BJ (cell line): ENCODE measurements around the gene MCRS1. TPM values are rescaled to one million over a fixed set of nuclear protein-coding genes. Genes with fewer than 3 reads are reported as not detected.

Source experiments
- CTCF ChIA-PET: fragments of 350-600 bp; formaldehyde crosslinking; extraction: SDS; loops from one replicate; lab custom pipeline; 2021; ENCODE audit warnings: antibody characterized with exemption, inconsistent platforms; lab: Yijun Ruan, JAX
- POLR2A ChIA-PET: fragments of 300-600 bp; sonication (Branson Sonifier 250); formaldehyde crosslinking; extraction: SDS; loops from one replicate; lab custom pipeline; 2021; ENCODE audit warnings: antibody characterized with exemption; lab: Charles Lee
- DNase-seq: peaks from one replicate; pipeline ENCODE4 v3.0.0-alpha.2; 2011; ENCODE audit warnings: low read depth
- H3K27me3 ChIP-seq: 2 replicates; pipeline ENCODE4 v1.6.0; 2011; ENCODE audit warnings: low read length; ENCODE audit not compliant: control insufficient read depth, insufficient read depth
- H3K36me3 ChIP-seq: 2 replicates; pipeline ENCODE4 v1.5.1; 2011; ENCODE audit warnings: low read length; ENCODE audit not compliant: control insufficient read depth, insufficient read depth
- H3K4me3 ChIP-seq: 2 replicates; pipeline ENCODE4 v1.5.1; 2011; ENCODE audit warnings: low read depth, mild to moderate bottlenecking, control low read depth, low read length
- polyA plus RNA-seq: library from polyadenylated mRNA; depleted of rRNA; stranded (reverse); fragments of >200 nt; gene quantifications from 2 replicates; pipeline ENCODE4 v1.2.3, GENCODE V29; 2011
- TF ChIP-seq, protein P1 (sequence below): IDR thresholded peaks from 2 replicates; pipeline ENCODE4 v1.5.1; 2011; ENCODE audit warnings: low read depth, mild to moderate bottlenecking, control low read depth, inconsistent platforms, low read length, moderate library complexity; ENCODE audit not compliant: insufficient read depth

The MCRS1 gene
- polyA plus RNA-seq, 1 experiment: 96.0 TPM

DNA sequence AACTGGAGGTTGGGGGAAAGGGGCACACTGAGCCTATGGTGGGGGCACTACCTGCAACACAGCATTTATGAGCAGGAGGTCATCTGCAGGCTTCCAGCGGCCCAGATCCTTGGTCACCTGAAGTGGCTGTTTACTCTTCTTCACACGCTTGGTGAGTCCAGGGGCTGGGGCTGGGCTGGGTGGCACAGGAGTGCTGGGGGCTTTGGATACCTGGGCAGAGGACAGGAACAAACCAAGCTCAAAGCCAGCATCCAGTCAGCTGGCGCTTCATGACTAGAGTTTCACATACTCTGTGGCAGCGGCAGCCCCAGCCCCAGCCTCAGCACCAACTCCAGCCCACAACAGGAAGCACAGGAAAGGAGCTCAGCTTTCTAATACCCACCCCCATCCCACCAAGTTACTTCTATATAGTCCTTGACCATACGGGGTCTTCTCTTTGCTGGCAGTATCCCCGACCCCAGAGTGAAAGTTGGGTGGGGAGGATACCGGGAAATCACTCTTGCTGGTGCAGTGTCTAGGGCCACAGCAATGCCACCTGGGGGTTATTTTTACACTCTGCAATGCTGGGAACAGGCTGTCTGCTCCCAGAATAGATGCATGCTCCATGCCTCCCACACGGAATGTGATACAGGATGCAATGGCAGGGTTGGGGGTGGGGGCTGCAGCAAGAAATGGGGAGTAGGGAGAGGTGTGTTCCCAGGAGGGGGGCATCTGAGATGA is 3.1 kb downstream of the MCRS1 start:
- ChIA-PET CTCF (interaction anchor here (1.3 to 2.3 kb wide), 3 partner anchors 12 to 217 kb away, joined by 3 to 6 read pairs (median 5); no protein-coding TSS in a partner anchor), POLR2A (interaction anchor here (0.6 kb wide), 1 partner anchor 48 kb away, joined by 4 read pairs; no protein-coding TSS in a partner anchor)
- Histone ChIP-seq H3K36me3 (peaks cover 32% of the 10 kb centered on the region), H3K27me3 (no peaks in the 10 kb centered on the region), H3K4me3 (no peak overlapping the region)
- TF ChIP-seq, protein P1, sequence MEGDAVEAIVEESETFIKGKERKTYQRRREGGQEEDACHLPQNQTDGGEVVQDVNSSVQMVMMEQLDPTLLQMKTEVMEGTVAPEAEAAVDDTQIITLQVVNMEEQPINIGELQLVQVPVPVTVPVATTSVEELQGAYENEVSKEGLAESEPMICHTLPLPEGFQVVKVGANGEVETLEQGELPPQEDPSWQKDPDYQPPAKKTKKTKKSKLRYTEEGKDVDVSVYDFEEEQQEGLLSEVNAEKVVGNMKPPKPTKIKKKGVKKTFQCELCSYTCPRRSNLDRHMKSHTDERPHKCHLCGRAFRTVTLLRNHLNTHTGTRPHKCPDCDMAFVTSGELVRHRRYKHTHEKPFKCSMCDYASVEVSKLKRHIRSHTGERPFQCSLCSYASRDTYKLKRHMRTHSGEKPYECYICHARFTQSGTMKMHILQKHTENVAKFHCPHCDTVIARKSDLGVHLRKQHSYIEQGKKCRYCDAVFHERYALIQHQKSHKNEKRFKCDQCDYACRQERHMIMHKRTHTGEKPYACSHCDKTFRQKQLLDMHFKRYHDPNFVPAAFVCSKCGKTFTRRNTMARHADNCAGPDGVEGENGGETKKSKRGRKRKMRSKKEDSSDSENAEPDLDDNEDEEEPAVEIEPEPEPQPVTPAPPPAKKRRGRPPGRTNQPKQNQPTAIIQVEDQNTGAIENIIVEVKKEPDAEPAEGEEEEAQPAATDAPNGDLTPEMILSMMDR: no peak
- no peak for DNase-seq

DNA sequence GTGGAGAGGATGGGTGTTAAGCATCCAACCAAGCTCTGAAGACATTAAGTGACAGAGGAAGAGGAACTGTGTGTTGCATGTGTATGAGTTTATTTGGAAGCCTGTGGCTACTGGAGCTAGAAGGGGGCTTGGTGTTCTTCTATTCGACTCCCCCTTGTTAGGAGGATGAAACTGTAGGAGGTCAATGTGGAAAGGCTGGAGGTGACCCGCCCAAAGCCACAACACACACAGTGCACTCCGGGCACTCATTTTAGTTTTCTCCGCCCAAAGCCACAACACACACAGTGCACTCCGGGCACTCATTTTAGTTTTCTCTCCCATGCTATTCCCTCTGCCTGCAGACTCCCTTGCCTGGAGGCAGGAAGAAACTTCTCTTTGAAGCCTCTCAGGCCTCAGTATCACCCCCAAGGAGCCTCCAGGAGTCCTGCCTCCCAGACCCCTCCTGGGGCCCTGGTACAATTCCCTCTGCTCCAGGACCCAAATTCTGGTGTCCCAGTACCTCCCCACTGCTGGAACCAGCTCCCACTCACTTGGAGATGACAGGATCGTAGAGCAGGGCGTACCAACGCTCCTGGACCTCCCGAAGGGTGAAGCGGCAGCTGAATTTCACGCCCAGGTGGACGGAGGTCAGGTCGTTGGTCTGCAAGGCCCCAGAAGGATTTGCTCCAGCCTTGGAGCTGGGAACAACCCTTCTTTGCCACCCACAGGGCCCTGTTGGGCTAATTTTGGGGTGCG is 3.8 kb downstream of the MCRS1 start:
- peaks cover 38% of the 10 kb centered on the region for H3K36me3 ChIP-seq
- POLR2A ChIA-PET: interaction anchor here (0.6 kb wide), 1 partner anchor 47 kb away, joined by 4 read pairs; no protein-coding TSS in a partner anchor
- H3K27me3 ChIP-seq: no peaks in the 10 kb centered on the region
- DNase-seq: no peak
- TF ChIP-seq, protein P1: no peak
- H3K4me3 ChIP-seq: no peak overlapping the region
- CTCF ChIA-PET: interaction anchor here (1.3 to 2.3 kb wide), 2 partner anchors 17 to 217 kb away, joined by 5 to 6 read pairs; no protein-coding TSS in a partner anchor

GRCh38 chr12:49562831-49563230 is 5.1 kb downstream of the MCRS1 start:
- DNase-seq: no peak
- Histone ChIP-seq H3K4me3 (no peak overlapping the region), H3K36me3 (peaks cover 44% of the 10 kb centered on the region), H3K27me3 (no peaks in the 10 kb centered on the region)
- POLR2A ChIA-PET: no interaction called here
- TF ChIP-seq, protein P1: no peak
- CTCF ChIA-PET: interaction anchor here (0.8 kb wide), 1 partner anchor 205 kb away, joined by 3 read pairs; no protein-coding TSS in a partner anchor

DNA sequence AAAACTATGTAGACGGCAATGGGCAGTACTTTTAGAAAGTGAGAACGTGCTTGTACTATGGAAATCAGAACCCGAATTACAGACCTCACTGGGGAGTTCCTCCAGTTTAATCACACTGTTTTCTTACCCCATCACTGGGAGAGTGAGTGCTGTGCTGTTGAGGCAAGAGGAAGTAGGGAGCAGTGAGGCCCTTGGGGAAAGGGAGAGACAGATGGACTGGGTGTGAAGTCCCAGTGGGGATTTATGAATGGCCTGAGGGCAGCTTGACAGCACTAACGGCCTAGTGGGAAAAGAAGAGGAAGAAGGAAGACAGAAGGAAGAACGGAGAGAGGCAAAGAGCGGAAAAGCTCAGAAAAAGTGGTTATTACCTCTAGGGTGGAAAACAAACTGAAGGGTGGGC is 5.7 kb downstream of the MCRS1 start:
- CTCF ChIA-PET: interaction anchor here (1.5 to 1.6 kb wide), 2 partner anchors 8 to 204 kb away, joined by 3 to 9 read pairs; no protein-coding TSS in a partner anchor
- peaks cover 45% of the 10 kb centered on the region for H3K36me3 ChIP-seq
- no peaks in the 10 kb centered on the region for H3K27me3 ChIP-seq
- DNase-seq: no peak
- TF ChIP-seq, protein P1: no peak
- no peak overlapping the region for H3K4me3 ChIP-seq
- POLR2A ChIA-PET: no interaction called here

- Histone ChIP-seq H3K27me3 (no peaks in the 10 kb centered on the region), H3K36me3 (peaks cover 54% of the 10 kb centered on the region), H3K4me3 (no peak overlapping the region)
- TF ChIP-seq, protein P1: no peak
- POLR2A ChIA-PET: no interaction called here
- no peak for DNase-seq
- CTCF ChIA-PET: interaction anchor here (1.6 kb wide), 1 partner anchor 202 kb away, joined by 9 read pairs; no protein-coding TSS in a partner anchor
Measured at GRCh38 chr12:49560695-49561094, 7.2 kb downstream of the MCRS1 start.
